ENCODE data around the gene DCDC2C.
"Not testable (repeated sequence)": the region's sequence is repeated elsewhere in the genome, so short reads cannot be mapped to it uniquely, and the experiment has no call there.

The DCDC2C gene

GRCh38 chr2:3659447-3660432 is 43.6 kb upstream of the DCDC2C start:
- CTCF ChIA-PET = interaction anchor here (1.0 to 1.2 kb wide), 2 partner anchors 9 to 69 kb away, joined by 3 to 4 read pairs; no protein-coding TSS in a partner anchor
- Histone ChIP-seq H3K9me3 (ENCODE audit: control insufficient read depth, insufficient read depth, low read depth, low read length) (no peaks in the 10 kb centered on the region), H3K4me1 (ENCODE audit: control insufficient read depth, insufficient read depth, low read length) (no peaks in the 10 kb centered on the region), H3K27ac (ENCODE audit: extremely low read depth, low read depth, low read length) (no peak overlapping the region), H3K36me3 (ENCODE audit: control insufficient read depth in 2 of 2, insufficient read depth in 1 of 2, low read length in 2 of 2) (no peaks in the 10 kb centered on the region), H3K4me3 (ENCODE audit: low read depth, low read length) (no peak overlapping the region)
- POLR2A ChIA-PET = no interaction called here
- TF ChIP-seq ZBTB1 (tag by site-specific recombination; IDR thresholded peaks at IDR 0.05) (no peak), MZF1 (tag by site-specific recombination; IDR thresholded peaks at IDR 0.05; ENCODE audit: borderline replicate concordance) (no peak), SCRT2 (tag by site-specific recombination; IDR thresholded peaks at IDR 0.05) (no peak), ATF2 (tag by site-specific recombination; IDR thresholded peaks at IDR 0.05; ENCODE audit: low read depth) (no peak), ZNF394 (tag by site-specific recombination; IDR thresholded peaks at IDR 0.05; ENCODE audit: borderline replicate concordance) (no peak), ZNF366 (tag by site-specific recombination; conservative IDR thresholded peaks at IDR 0.05) (no peak), ZNF677 (tag by site-specific recombination; IDR thresholded peaks at IDR 0.05) (no peak), ZNF157 (tag by site-specific recombination; IDR thresholded peaks at IDR 0.05) (no peak), REPIN1 (tag by site-specific recombination; IDR thresholded peaks at IDR 0.05; ENCODE audit: low read depth) (no peak), ZNF768 (tag by site-specific recombination; IDR thresholded peaks at IDR 0.05) (no peak), ZNF521 (tag by site-specific recombination; IDR thresholded peaks at IDR 0.05) (no peak), ZNF529 (tag by site-specific recombination; IDR thresholded peaks at IDR 0.05; ENCODE audit: insufficient replicate concordance) (no peak), ZNF791 (tag by site-specific recombination; IDR thresholded peaks at IDR 0.05) (no peak)
- TF ChIP-seq, protein P1, sequence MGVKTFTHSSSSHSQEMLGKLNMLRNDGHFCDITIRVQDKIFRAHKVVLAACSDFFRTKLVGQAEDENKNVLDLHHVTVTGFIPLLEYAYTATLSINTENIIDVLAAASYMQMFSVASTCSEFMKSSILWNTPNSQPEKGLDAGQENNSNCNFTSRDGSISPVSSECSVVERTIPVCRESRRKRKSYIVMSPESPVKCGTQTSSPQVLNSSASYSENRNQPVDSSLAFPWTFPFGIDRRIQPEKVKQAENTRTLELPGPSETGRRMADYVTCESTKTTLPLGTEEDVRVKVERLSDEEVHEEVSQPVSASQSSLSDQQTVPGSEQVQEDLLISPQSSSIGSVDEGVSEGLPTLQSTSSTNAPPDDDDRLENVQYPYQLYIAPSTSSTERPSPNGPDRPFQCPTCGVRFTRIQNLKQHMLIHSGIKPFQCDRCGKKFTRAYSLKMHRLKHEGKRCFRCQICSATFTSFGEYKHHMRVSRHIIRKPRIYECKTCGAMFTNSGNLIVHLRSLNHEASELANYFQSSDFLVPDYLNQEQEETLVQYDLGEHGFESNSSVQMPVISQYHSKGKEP (tag by site-specific recombination; IDR thresholded peaks at IDR 0.05) = no peak
- TF ChIP-seq, protein P2, sequence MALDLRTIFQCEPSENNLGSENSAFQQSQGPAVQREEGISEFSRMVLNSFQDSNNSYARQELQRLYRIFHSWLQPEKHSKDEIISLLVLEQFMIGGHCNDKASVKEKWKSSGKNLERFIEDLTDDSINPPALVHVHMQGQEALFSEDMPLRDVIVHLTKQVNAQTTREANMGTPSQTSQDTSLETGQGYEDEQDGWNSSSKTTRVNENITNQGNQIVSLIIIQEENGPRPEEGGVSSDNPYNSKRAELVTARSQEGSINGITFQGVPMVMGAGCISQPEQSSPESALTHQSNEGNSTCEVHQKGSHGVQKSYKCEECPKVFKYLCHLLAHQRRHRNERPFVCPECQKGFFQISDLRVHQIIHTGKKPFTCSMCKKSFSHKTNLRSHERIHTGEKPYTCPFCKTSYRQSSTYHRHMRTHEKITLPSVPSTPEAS (tag by site-specific recombination; IDR thresholded peaks at IDR 0.05) = no peak
- TF ChIP-seq, protein P3, sequence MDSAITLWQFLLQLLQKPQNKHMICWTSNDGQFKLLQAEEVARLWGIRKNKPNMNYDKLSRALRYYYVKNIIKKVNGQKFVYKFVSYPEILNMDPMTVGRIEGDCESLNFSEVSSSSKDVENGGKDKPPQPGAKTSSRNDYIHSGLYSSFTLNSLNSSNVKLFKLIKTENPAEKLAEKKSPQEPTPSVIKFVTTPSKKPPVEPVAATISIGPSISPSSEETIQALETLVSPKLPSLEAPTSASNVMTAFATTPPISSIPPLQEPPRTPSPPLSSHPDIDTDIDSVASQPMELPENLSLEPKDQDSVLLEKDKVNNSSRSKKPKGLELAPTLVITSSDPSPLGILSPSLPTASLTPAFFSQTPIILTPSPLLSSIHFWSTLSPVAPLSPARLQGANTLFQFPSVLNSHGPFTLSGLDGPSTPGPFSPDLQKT (IDR thresholded peaks at IDR 0.05; ENCODE audit: borderline replicate concordance, low read depth, low read length) = no peak
- TF ChIP-seq, protein P4, sequence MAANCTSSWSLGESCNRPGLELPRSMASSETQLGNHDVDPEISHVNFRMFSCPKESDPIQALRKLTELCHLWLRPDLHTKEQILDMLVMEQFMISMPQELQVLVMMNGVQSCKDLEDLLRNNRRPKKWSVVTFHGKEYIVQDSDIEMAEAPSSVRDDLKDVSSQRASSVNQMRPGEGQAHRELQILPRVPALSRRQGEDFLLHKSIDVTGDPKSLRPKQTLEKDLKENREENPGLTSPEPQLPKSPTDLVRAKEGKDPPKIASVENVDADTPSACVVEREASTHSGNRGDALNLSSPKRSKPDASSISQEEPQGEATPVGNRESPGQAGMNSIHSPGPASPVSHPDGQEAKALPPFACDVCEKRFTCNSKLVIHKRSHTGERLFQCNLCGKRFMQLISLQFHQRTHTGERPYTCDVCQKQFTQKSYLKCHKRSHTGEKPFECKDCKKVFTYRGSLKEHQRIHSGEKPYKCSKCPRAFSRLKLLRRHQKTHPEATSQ (tag by site-specific recombination; IDR thresholded peaks at IDR 0.05) = no peak

DNA sequence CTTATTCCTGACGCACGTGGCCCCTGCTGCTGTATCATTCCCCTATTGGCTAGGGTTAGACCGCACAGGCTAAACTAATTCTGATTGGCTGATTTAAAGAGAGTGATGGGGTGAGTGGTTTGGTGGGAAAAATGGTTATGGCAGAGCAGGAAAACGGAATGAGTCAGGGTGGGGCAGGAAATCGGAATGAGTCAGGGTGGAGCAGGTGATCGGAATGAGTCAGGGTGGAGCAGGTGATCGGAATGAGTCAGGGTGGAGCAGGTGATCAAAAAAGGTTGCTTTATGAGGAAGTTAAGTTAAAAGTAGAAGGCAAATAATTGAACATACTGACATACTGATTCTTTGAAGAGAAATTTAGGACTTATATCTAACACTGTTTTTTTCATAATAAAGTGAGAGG is 42.7 kb upstream of the DCDC2C start:
- POLR2A ChIA-PET; H3K9me3 ChIP-seq (ENCODE audit: control insufficient read depth, insufficient read depth, low read depth, low read length); H3K27ac ChIP-seq (ENCODE audit: extremely low read depth, low read depth, low read length); H3K36me3 ChIP-seq (ENCODE audit: control insufficient read depth in 2 of 2, insufficient read depth in 1 of 2, low read length in 2 of 2); H3K4me1 ChIP-seq (ENCODE audit: control insufficient read depth, insufficient read depth, low read length); H3K4me3 ChIP-seq (ENCODE audit: low read depth, low read length); CTCF ChIA-PET: not testable (repeated sequence)

All from HEK293 (cell line).